Uterus (tissue), 2 donors: ENCODE measurements around the gene IDH3B.

ENCODE experiments used
- POLR2A ChIP-seq, 2 donors: fragments of 450-650 bp; IDR thresholded peaks; one replicate each; pipeline ENCODE4 v1.6.1; 2016; ENCODE audit warnings: antibody characterized with exemption in 2 of 2, mild to moderate bottlenecking in 1 of 2, moderate library complexity in 1 of 2
- TF ChIP-seq, protein P1 (sequence below), 4 experiments: fragments of 200-600 bp in 2 of 4; fragments of 450-650 bp in 2 of 4; sonication (generic) in 2 of 4; IDR thresholded peaks; one replicate each; pipeline ENCODE4 v1.5.1; 2016 to 2019; ENCODE audit warnings: antibody characterized with exemption in 4 of 4, mild to moderate bottlenecking in 2 of 4, moderate library complexity in 1 of 4

DNA sequence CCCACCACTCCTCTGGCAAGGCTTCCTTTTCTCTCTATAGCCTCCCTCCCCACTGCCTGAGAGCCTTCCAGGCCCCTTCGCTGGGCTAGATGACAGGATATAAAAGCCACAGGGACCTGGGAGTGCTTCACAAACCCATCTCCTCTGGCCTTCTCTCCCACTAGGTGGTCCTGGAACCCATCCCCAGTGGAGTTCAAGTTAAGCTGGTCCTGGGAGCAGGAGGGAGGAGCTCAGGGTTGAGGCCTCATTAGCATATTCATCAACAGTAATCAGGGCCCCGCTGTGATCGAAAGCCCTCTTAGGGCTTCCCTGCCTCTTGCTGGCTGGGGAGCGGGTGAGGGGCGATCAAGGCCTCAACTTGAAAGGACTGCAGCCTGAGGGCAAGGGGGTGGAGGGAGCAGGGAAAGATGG lies 37.7 kb upstream of the IDH3B start:
- TF ChIP-seq, protein P1, sequence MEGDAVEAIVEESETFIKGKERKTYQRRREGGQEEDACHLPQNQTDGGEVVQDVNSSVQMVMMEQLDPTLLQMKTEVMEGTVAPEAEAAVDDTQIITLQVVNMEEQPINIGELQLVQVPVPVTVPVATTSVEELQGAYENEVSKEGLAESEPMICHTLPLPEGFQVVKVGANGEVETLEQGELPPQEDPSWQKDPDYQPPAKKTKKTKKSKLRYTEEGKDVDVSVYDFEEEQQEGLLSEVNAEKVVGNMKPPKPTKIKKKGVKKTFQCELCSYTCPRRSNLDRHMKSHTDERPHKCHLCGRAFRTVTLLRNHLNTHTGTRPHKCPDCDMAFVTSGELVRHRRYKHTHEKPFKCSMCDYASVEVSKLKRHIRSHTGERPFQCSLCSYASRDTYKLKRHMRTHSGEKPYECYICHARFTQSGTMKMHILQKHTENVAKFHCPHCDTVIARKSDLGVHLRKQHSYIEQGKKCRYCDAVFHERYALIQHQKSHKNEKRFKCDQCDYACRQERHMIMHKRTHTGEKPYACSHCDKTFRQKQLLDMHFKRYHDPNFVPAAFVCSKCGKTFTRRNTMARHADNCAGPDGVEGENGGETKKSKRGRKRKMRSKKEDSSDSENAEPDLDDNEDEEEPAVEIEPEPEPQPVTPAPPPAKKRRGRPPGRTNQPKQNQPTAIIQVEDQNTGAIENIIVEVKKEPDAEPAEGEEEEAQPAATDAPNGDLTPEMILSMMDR (IDR thresholded peaks at IDR 0.05) = no peak
- TF ChIP-seq POLR2A (IDR thresholded peaks at IDR 0.05) = no peak
